ENCODE data around the gene RBMS1.
"Not testable (repeated sequence)": the region's sequence is repeated elsewhere in the genome, so short reads cannot be mapped to it uniquely, and the experiment has no call there.

Gene RBMS1

DNA sequence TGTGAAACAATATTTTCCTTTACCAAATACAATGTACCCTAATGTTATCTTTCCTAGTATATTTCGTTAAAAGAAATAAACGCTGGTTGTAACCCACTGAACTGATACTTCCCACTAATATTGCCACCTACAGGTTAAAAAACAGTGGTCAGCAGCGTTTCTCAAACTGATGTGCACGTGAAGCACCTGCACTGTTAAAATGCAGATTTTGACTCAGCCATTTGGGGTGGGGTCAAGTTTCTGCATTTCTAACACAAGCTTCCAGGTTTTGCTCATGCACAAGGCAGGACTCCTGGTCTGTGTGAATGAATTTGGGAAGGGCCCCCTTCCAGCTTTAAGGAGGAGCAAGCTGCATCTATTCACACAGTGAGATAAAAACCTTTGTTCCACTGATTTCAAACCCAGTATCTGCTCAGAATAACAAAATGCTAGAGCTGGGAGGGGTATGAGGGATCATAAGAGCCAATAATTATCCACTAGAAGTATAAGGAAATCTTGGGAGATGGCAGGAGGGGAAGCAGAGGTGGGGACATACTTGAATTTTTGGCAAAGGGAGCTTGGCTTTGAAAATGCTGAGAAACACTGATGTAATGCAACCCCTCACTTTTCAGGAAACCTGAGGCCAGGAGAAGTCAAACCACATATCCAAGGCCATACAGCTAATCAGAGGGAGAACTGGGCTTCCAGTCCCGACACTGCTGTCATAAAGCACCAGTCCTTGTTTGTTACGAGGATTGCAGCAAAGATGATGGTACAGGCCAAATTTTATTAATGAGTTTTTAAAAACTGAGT, 116.2 kb downstream of the RBMS1 start:
- DNase-seq, result no peak

DNA sequence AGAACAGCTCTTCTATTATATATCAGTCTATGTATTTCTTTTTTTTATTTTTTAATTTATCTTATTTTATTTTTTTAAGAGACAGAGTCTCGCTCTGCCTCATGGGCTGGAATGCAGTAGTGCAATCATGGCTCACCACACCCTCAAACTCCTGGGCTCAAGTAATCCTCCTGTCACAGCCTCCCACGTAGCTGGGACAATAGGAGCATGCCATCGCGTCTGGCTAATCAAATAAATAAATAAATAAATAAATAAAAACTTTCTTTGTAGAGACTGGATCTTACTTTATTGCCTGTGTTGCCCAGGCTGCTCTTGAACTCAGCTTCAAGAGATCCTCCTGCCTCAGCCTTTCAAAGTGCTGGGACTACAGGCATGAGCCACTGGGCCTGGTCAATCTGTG, 117.0 kb downstream of the RBMS1 start:
- DNase-seq, result no peak

DNA sequence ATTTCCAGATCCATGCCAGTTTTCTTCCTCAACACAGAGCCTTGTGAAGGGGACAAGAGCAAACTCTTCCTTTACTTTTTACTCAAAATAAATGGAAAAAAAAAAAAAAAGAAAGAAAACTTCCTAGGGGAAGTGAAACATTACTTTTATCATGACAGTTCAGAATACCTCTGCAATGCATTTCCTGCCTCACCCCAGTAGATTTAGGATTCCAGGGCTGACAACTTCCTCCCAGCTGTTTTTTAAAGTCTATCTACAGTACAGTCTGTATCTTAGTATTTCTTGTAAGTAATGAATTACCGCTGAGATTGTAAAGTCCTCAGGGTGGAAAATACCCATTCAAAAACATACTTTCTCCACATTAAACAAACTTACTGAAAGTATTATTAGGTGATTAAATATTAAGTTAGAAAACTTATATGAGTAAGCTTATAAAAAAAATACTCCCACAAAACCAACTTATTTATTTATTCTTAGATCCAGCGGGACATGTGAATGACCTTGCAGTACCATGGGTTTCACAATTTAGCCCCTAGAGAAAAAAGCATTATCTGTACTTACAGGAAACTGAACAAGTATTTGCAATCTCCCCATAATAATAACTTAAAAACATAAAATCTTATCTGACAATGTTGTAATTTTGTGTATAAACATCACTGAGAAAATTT, 117.7 kb downstream of the RBMS1 start:
- DNase-seq, result no peak

DNA sequence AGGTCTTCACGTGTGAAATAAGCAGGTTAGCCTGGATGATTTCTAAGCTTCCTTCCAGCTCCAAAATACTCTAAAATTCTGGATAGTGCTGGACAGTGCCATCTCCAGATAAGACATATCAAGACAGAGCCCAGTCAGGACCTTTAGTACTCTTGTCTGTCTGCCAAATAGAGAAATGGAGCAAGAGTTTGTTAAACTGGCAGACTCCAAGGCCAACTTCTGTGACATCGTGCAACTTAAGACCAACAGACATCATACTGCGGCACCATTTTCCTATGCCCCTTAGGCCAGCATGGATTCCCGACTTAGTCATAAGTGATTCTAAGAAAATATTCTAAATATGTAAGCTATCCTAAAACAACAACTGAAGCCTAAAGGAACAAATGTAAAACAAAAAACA, 118.6 kb downstream of the RBMS1 start:
- no peak for DNase-seq

DNA sequence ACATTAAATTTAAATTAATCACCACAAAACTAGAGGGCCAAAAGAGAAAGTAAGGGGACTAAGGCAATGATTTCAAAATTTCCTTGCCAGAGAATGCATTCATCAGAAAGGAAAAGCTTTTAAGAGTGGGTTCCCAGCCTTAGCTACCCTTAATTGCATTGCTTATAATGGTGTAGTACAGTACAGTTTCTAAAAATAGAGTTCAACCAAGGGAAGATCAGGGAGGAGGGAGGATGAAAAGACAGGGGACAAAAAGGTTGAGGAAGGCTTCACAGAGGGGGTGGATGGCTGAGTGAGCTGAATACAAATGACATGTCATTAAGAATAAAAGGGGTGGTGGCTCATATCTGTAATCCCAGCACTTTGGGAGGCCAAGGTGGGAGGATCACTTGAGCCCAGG, 119.9 kb downstream of the RBMS1 start:
- peak; percentile 86 for DNase-seq

DNA sequence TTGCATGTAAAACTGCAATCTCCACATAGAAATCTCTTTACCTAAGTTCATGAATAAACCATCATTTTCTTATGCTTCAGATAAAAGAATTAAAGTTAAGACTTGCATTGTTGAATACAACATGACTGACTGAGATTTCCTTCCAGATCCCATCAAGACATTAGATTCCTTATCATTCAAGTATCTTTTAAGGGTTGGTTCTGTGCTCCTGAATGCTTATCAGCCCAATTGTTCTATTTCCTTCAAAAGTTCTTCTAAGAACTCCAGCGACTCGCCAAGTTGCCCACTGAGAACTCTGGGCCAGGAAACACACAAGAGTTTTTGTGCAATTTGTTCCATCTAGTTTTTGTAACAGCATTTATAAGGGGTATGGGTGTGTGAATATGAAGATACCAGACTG, 120.3 kb downstream of the RBMS1 start:
- DNase-seq, result no peak

DNA sequence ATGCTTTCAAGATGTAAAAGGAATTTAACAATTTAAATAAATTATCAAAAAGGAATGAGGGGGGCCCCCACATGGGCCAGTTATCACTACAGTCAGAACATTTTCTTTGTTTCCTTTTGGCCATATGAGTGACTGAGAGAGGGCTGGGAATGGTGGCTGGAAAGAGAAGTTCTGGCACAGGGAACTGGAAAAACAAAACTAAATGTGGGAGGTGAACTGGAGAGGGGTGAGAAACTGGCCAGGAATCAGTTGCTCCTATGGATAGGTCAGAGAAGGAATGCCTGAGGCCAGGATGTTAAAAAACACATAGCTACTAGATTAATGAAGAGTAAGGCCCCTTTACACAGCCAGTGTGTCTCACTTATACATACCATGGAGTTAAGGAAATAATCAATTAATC, 121.0 kb downstream of the RBMS1 start:
- no peak for DNase-seq

DNA sequence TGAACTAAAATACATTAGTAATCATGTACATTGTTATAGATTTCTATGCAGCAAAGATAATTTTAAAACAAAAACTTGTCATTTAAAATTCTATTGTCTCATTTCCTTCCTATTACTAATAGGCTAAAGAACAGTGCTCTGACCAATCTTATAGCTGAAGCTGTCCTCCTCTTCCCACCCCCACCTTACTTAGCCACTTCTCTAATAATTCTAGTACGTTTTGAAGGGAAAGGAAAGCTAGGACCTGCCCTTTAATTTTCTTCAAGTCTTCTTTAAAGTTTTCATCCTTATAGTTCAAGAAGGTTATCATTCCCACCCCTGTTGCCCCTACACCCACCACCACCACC, 121.6 kb downstream of the RBMS1 start:
- DNase-seq, result no peak

DNA sequence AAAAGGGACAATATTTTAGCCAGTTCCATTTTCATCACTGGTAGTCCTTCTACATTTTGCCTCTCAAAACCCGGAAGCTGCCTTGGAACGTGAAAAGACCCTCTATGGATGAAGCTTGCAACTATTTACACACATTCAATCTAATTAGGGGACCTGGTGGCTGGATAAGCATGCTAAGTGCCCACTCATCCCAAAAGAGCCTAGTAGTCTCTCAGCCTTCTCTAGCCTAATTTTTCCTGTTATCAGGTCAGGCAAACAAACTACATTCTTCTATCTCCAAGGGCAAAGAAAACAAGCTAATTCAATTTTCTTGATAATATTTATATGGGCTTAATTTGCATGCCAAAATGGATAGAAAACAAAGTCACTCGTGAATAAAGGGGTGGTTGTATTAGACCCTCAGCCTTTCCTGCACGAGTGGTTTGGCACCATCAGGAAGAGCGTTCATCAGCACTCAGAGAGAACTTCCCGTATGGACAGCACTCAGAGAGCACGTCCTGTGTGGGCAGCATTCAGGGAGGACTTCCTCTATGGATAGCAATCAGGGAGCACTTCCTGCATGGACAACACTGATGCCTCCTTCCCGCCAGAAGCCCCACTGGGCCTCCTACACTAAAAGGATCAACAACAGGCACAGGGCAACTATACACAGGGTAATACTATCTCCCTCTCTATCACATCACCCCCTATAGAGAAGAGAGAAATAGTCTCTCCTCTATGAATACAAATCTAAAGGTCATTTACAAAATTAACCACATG, 122.2 kb downstream of the RBMS1 start:
- DNase-seq, result no peak

DNA sequence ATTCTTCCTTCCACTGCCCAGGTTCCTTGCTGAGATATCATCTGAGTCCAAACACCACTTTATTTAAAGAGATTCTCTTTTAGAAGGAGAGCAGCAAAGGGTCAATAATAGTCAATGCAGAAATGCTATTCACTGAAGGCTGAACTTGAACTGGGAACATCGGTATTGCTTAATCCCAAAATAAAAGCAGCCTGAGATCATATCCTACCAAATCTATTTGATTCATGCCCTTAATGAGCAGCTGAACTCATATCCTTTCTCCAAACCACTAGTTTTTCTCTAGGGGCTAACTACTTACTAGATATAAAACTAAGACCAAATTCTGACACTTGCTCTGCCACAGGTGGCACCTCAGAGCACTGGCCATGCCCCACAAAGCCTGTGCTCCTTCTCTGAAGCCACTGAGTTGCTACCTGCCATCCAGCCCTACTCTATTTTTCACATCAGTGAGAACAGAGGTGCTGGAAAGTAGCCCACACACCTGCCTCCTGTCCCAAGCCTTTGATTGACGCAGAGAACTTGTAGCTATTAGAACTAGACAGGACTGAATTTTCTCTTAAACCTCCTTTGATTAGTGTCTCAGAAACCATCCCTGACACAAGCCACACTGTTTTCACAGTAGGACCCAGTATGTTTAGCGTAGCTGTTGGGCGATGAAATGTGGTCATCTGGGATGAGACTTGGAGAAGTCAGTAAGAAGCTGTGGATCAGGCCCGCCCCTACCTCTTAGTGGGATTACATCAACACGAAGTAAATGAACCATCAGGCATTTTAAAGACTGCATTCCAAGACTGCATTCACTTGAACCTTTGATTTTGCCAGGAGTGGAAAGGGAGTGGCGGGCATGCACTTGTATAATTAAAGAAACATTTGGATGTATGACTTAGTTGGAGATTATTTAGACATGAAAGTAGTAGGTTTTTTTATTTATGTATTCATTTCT, 124.3 kb downstream of the RBMS1 start:
- DNase-seq, result no peak

DNA sequence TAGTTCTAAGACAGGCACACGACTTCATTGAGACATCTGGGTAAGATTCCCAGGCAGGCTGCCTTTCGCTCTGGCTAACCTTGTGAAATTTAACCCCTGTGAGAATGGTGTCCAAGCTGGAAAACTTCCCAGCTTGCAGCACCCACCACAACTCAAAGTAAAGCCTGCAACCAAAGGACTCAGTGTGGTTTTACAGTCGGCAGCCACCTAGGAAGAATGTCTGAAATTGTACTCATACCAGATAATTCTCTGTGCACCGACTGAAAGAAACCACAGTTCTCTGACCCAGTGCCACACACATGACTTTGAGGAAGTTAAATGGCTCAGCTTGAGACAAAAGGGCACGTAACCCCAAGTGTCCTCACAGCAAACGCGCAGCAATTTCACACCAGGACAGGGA, 125.7 kb downstream of the RBMS1 start:
- no peak for DNase-seq

DNA sequence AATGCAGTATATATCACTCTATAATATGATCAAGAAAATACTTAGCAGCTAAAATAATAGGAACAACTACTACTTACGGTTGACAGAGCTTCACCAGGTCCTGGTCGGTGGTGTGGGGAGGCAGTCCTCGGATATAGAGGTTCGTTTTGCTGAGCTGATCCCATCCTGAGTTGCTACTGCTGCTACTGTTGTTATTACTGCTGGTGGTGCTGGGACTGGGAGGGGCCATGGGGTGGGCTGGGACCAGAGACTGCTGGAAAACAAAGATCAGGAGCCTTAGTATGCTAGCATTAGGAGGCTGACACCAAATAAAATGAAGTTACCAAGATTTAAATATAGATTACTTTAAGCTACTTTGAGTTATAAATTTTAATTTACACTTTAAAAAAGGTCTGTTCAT, 126.5 kb downstream of the RBMS1 start:
- not testable (repeated sequence) for DNase-seq

DNA sequence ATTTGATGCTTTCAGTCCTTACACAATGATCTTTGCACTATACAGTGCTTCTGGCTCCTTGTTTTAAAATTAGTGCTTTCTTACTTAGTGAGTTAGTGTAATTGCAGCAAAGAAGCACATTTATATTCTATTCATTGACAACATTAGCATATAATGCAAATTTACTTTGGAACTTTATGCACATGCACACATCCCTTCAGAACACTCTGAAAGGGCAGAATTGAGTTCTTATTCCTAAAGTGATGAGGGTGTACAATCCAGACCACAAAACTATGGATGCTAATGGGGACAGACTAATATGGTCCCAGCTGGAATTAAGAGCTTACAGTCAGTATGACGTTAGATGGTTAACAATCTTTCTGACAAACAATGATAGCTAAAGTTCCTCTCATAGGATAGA, 127.1 kb downstream of the RBMS1 start:
- no peak for DNase-seq

DNA sequence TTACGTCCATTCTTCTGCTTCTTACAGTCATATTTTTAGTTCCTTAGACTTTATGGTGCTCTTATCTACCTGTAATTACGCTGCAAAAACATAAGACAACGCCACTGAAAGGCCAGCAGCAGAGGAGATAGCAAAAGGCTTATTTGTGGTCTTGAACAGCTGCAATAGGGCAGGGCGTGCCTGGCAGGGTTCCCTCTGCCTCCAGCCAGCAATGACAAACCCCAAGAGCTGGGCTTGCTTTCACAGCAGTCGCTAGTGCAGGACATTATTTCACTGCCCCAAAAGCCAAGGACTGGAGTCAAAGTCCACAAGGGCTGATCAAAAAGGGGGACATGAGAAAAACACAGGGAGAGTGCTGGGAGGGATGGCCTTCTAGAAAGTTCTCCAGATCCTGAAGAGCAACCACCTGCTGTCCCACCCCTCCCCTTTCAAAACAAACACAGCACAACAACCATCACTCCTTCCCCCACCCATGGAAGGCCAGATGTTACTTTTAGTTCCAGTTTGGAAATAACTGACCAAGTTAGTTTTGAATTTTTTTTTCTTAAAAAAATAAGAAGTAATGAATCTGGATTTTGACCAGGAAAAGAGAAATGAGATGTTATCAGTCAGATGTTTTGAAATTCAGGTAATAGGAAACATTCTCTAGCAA, 127.8 kb downstream of the RBMS1 start:
- DNase-seq, result no peak

DNA sequence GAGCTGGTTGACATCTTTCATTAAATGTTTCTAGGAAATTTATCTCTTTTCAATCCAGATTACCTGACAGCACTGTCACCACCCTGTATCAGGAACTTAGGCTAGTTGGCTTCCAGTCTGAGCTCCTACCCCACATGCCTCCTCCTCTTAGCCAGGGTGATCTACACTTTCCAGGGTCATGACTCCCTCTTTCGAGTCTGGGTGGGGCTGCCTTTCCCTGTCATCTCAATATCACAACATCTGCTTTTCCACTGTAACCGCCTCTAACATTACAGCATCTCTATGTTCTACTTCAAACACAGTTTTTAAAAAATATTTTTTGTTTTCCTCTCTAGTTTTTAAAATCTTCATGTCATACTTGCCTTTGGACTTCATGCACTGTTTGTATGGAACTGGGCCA, 129.2 kb downstream of the RBMS1 start:
- DNase-seq, result no peak

DNA sequence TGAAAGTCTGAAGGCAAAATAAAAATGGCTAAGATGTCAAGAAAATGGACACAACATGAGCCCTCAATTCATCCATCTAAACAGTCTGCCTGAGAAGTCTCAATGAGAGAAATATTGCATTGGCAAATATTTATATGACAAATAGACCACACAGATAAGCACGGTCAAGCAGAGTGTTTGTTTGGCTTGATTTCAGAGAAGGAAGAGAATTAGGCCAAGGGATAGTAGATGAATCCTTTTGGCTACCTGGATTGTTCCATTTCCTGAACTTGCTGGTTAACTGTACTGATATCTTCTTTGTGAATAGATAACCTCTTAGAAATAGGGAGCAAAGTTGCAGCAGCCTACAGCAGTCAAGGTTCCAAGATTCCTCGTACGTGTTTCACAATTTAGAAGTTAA, 129.6 kb downstream of the RBMS1 start:
- DNase-seq, result no peak

DNA sequence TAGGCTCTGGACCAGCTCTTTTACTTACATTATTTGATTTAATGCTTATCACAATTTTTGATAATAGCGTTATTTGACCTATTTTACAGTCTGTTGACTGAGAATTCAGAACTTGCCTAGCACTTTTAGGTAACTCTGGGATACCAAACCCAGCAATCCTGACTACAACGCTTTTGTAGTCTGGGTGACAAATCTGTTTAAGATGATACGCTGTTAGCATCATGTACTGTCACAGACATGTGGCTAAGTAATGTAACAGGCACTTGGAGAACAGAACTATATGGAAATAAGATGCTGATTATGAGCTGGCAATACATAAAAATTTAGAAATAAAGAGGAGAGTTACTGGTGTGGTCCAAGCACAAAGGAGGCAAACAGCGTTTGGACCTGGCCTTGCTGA, 130.6 kb downstream of the RBMS1 start:
- DNase-seq, result no peak

DNA sequence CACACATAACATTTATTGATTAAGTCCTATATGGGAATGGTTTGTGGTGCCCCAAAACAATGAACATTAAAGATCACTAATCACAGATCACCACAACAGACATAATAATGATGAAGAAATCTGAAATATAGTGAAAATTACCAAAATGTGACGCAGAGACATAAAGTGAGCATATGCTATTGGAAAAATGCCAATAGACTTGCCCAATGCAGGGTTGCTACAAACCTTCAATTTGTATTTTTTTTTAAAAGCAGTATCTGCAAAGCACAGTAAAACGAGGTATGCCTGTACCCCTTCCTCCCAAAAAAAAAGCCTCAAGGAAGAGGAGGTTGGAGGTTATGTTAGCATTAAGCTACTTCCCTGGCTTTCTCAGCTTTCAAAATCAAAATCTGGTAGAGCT, 131.1 kb downstream of the RBMS1 start:
- no peak for DNase-seq

DNA sequence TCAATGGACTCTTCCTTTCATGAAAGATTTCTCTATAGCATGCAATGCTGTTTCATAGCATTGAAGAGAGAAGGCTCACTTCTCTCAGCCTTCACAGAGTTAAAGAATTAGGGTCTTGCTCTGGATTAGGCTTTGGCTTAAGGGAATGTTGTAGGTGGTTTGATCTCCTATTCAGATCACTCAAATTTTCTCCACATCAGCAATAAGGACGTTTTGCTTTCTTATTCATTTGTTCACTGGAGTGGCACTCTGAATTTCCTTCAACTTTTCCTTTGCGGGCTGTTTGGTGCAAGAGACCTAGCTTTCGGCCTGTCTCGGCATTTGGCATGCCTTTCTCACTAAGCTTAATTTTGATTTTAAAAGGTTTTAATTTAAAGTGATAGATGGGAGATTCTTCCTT, 131.6 kb downstream of the RBMS1 start:
- DNase-seq, result no peak

DNA sequence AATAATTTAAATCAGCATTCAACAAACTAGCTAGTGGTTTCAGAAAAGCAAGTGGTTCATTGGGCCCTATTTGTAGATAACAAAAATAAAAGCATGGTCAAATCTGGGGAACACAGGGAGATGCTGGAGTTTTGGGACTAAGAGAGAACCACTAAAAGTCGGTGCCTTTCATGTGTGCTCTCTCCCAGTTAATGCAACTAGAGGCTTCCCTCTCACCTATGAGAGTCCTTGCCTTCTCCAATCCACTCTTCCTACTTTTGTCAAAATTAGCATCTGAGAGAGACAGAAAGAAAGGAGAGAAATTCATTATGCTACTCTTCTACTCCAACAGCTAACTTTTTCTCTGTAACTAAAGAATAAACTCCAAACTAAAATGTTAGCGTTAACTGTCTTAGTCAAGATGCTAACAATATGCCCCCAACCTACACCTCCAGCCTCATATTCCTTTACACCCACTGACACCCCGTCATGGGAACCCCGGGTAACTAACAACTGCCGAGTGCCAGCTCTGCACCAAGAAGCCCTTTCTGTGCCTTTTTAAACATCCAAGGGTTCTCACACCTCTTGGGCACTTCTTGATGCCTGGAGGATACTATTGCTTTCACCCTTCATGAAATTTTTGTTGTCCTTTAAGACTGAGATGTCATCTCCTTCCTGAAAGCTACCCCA, 133.4 kb downstream of the RBMS1 start:
- DNase-seq, result no peak

DNA sequence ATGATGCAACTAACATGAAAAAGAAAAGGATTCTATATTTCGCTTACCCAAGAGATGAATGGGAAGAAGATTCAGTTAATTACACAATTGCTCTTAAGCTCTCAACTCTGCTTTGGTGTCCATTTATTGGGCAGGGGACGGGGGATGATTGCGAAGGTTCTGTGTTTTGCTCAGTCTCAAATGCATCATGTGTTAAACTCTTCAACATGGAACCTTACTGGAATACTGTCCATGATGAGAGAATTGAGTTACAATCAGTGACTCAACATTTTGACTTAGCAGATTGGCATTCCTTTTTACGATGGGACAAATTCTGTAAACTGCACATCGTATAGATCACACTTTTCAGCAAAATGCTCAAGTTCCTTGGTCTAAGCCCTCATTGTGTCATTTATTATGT, 135.6 kb downstream of the RBMS1 start:
- no peak for DNase-seq

DNA sequence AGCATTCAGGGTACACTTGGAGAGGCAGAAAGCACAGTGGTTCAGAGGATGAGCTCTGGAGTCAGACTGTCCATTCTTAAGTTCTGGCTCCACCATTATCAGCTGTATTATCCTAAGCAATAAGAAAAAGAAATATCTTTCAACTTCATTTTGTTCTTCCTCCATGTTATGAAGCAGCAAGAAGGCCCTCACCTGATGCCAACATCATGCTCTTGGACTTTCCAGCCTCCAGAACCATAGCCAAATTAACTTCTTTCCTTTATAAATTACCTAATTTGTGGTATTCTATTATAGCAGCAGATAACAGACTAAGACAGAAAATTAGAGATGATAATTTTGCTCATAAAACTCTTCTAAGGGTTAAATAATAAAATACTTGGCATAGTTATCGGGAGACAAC, 137.1 kb downstream of the RBMS1 start:
- DNase-seq, result no peak
